ENCODE measurements around the gene GBA2.

GRCh38 chr9:35749515-35750255 is 657 bp upstream of the GBA2 start:
- TF ChIP-seq POLR2A (IDR thresholded peaks at IDR 0.05; ENCODE audit: low read length) = no peak
- no peak for TF ChIP-seq GATA1 (IDR thresholded peaks at IDR 0.05; ENCODE audit: low read depth, low read length)

Data from erythroblast (primary cell).